Sciatic nerve (tissue), 2 donors: ENCODE data around the gene ADARB2. TPM values are rescaled to one million over a fixed set of nuclear protein-coding genes. Genes with fewer than 3 reads are reported as not detected.

Experiments
- ATAC-seq: fragments of 200-7000 bp; cut with Tn5 transposase; one replicate; pipeline ENCODE4 v1.9.1; 2020; ENCODE audit warnings: mild to moderate bottlenecking, moderate library complexity
- DNase-seq: peaks from one replicate; pipeline ENCODE4 v3.0.0-alpha.2; 2020; ENCODE audit warnings: low spot score
- intact Hi-C: fragments of 100-400 bp; cut with DNase I; formaldehyde crosslinking; loops from one replicate; pipeline ENCODE4 v1.14.2; 2022
- total RNA-seq: library from RNA; stranded (reverse); fragmentation: NEBNext Ultra II Directional; extraction: Animal tissue kit (Norgen Biotek cat#: 25700); gene quantifications from one replicate; pipeline ENCODE4 v1.2.1, GENCODE V29; 2021
- donor health status: DM: no; HTN: no; CAD: no.
- donor health status: DM: no; HTN: no; CAD: no.

The ADARB2 gene
- total RNA-seq, 1 donor from 2014 or later, result 1.9 TPM

DNA sequence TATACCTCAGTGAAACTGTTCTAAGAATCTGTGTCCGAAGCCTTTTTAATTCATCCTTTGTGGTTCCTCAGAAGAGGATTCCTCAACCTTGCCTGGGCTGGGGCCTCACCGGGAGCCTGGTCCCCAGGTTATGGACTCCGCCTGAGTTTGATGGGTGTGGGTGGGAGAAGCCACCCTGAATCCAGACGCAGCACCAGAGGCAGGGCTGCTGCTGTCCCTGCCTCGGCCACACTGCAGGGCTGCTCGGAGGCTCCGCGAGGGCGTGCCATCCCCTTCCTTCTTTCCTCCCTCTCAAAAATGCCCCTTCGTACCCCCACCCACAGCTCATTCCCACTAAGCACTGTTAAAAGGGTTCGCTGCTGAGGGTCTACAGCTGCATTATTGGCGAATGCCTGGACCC lies 146.3 kb downstream of the ADARB2 start:
- DNase-seq (no peak), ATAC-seq (no peak)
- intact Hi-C loops, result no loop called here

DNA sequence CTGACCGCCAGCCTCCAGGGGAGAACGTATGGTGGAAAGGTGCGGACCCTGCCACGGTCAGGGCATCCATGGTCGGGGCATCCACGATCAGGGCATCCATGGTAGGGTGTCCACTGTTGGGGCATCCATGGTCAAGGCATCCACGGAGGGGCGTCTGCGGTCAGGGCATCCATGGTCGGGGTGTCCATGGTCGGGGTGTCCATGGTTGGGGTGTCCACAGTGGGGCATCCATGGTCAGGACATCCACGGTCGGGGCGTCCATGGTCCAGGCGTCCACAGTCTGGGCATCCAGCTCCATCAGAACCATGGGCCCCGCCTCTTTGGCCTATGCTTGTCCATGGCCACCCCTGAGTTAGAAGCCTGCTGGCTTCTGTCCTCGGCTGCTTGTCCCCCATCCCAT lies 148.1 kb downstream of the ADARB2 start:
- intact Hi-C loops, result no loop called here
- DNase-seq (no peak), ATAC-seq (no peak)

DNA sequence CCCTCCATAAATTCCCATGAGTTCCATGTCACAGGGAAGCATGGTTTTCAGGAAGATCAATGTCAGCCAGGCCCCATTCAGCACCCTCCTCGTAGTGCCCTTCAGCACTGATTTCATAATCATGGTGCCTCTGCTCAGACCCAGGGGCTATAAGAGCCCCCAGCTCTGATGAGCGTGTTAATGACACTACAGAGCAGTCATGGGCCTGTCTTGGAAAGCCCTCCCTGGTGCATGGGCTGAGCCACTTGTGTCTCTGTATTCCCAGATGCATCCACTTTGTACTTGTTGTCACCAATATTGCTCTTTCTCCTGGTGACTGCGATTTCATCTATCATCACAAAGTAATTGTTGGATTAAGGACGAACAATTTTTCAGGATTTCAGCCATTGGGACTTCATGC lies 154.6 kb downstream of the ADARB2 start:
- ATAC-seq, result no peak
- DNase-seq, result no peak
- intact Hi-C loops, result no loop called here

DNA sequence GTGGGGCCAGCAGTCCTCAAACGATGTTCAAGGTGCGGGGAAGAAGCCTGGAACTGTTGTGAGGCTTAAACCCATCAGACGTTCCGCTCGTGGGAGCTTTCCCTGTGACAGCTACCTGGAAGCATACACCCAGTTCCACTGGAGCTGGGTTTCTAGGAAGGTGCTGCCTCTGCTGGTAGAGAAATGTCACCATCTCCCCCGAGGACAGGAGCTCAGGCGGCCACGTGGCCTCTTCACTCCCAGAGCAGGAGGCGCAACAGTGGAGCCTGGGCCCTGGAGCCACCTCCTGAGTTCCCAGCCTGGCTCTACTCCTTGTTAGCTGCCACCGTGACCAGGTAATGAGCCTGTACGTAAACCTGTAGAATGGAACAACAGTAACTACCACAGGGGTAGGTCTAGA lies 156.1 kb downstream of the ADARB2 start:
- DNase-seq (no peak), ATAC-seq (no peak)
- intact Hi-C loops, result no loop called here

DNA sequence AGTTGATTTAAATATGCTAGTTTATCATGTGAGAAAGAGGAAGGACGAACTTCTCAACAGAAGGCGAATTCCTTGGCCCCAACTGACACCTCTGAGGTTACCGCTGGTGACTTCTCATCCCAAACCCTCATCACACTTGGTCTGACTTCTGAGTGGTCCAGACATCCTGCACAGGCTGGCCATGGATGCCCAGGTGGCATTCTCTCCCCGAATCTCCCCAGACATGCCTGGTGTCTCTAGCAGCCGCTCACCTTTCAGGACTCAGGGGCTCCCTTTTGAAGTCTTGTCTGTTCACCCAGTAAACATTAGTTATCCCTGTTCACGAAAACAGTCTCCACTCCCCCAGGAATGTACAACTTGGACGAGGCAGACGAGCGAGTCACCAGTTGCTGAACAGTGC lies 157.7 kb downstream of the ADARB2 start:
- intact Hi-C loops, result no loop called here
- no peak for ATAC-seq
- DNase-seq, result no peak

DNA sequence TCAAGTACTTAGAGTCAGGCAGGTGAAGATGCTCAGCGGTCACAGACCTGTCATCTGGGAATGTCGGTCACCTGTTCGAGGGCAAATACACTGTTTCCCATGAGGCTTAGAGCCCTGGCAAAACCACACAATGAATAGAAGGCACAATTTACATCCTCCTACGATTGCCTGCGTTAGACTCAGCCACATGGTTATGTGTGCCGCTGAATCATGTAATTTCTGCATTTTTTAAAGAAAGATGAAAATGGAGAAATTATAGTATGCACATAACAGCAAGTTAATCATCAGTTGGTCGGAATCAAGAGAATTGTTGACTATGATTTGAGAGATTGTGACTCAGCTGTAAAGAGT lies 158.2 kb downstream of the ADARB2 start:
- intact Hi-C loops, result no loop called here
- no peak for DNase-seq
- ATAC-seq, result no peak

DNA sequence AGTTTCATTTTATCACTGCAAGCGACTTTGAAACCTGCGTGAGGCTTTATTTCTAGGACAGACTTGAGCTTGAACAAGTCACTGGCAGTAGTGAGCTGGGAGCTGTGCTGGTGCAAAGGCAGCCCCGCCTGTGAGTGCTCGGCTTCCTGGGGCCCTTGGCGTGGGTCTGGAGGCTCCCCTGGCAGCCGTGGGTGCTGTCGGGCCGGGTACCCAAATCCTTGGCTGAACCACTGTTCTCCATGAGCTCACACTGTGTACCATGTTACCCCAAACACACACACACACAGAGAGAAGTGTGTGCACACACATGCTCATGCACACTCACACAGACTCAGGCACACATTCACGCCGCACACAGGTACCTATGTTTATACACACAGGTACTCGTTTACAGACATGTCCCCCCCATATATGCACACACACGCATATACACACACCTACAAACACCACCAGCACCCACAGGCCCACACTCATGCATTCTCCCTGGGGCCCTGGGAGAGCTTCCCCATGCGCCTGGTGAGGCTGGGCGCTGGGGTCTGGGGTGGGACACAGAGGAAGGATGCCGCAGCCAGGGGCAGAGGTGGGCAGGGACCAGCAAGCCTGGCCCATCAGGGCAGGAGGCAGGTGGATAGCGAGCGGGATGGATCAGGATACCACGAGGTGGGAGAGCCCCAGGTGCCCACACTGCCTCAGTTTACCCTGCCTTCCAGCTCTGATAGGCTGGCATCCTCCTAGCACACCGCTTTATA lies 158.8 kb downstream of the ADARB2 start:
- intact Hi-C loops, result no loop called here
- DNase-seq, result no peak
- ATAC-seq, result no peak

DNA sequence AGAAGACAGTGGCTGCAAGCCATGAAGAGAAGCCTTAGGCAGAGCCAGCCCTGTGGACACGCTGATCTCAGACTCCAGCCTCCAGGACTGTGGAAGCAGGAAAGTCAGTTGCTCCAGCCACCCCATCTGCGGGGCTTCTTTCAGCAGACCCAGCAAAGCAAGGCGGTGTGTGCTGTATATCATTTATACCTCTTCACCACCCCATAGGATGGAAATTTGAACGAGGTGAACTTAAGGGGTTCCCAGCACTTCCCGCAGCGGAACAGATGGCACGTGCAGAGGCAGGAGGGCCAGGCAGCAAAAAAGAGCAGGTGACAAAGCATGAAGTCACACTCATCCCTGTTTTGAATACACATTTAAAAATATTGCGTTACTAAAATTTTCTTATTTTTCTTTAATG lies 159.4 kb downstream of the ADARB2 start:
- ATAC-seq (no peak), DNase-seq (no peak)
- intact Hi-C loops, result no loop called here

DNA sequence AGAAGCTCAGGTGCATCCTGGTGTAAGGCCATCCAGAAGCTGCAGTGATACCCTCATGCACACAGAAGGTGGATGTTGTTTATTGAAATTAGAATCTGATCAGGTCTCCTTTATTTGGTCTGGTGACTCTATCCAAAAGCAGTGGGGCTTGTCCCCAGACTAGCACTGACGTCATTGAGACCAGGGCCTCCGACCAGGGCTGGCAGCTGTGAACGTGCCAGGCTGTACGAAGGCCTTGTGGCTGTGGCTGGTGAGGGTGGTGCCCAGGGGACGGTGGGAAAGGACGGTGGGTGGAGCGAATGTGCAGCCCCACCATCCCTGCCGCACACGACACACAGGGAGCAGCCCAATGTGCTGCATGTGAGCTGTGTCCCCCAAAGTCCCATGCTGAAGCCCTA lies 160.0 kb downstream of the ADARB2 start:
- ATAC-seq (no peak), DNase-seq (peak; percentile 45)
- intact Hi-C loops, result no loop called here

DNA sequence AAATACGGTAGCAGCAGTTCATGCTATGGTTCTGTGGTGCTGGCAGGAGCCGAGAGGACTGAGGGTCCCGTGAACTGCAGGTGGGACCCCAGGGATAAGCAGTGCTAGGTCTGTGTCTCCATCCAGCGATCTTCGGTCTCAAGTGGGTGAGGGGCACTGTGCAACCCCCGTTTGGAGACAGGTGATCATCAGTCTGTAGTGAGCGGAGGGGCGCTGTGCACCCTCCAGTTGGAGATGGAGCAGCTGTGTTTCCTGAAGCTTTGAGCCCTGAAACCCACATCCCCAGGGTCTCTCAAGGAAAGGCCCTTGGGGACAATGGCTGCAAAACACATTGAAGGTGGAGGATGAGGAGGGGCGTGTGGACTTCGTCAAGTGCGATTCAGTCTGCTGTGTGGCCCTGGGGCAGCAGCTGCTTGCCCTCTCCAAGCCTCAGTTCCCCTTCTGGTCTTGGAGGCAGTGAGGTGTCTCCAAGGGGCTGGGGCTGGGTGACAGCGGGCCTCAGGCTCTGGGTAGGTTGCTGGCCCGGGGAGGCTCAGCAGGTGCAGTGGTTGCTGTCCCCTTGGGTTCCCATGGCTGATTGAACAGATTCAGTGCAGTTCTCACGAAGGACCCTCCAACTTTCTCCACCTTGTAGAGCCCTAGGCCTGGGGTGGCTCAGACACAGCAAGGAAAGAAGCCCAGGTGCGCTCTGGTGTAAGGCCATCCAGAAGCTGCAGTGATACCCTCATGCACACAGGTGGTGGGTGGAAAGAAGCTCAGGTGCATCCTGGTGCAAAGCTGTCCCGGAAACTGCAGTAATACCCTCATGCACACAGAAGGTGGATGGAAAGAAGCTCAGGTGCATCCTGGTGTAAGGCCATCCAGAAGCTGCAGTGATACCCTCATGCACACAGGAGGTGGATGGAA lies 160.6 kb downstream of the ADARB2 start:
- intact Hi-C loops, result no loop called here
- ATAC-seq (no peak), DNase-seq (peak; percentile 39)

DNA sequence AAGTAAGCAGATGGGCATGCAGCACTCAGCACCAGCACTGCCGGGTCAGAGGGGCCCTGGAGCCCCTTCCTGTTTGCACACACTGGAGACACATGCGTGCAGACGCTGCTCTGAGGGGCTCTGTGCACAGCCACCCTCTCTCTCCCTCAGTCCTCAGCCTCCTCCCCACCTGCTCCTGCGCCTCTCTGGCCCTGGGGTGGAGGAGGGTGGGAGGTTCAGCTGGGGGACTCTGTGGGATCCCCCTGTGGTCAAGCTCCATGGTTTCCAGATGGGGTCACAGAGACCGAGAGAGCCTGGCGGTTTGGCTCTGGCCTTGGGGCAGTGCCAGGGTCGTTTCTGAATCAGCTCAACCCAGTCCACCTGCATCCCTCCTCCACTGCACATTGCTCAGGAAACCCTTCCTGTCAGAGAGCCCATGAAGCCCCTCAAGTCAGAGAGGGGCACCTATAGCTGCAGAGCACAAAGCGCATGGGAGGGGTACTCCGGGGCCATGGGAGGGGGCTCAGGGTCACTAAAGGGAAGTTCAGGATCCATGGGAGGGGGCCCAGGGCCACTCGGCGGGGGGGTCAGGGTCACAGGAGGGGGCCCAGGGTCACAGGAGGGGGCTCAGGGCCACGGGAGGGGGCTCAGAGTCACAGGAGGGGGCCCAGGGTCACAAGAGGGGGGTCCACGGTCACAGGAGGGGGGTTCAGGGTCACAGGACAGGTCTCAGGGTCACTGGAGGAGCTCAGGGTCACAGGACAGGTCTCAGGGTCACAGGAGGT lies 161.7 kb downstream of the ADARB2 start:
- peak; percentile 25 for DNase-seq
- intact Hi-C loops, result no loop called here
- no peak for ATAC-seq

DNA sequence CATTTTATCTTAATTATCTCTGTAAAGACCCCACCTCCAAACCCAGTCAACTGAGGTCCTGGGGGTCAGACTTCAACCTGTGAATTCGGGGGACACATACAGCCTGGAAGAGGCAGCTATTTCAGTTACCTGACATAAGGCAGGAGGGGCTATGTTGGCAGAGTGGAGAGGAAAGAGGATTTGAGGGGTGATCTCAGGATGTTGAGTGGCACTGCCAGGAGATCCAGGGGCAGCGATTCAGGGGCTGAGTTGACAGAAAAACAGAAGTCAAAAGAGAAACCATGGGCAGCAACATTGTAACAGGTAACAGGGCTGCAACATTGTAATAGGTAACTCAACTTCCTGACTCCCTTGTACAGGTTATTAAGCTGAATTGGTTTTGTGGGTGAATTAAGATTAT lies 162.6 kb downstream of the ADARB2 start:
- ATAC-seq (no peak), DNase-seq (no peak)
- intact Hi-C loops, result no loop called here

DNA sequence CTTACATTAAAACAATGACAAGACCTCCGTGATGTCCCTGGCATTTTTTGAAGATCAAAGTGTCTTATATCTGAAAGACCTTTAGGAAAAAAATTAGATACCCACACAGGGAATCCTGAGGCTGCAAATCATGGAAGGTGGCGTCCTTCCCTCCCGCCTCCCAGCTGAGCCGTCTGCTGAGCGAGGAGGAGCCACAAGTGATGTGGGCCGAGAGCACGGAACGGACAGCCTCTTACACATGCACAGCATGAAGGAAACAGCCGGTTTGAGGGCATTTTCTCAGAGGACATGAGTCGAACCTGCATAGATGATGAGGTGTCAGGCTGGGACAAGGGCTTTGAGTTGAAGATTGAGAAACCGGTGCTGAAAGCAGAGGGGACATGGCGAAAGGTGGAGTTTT lies 163.3 kb downstream of the ADARB2 start:
- DNase-seq (peak; percentile 23), ATAC-seq (no peak)
- intact Hi-C loops, result no loop called here

DNA sequence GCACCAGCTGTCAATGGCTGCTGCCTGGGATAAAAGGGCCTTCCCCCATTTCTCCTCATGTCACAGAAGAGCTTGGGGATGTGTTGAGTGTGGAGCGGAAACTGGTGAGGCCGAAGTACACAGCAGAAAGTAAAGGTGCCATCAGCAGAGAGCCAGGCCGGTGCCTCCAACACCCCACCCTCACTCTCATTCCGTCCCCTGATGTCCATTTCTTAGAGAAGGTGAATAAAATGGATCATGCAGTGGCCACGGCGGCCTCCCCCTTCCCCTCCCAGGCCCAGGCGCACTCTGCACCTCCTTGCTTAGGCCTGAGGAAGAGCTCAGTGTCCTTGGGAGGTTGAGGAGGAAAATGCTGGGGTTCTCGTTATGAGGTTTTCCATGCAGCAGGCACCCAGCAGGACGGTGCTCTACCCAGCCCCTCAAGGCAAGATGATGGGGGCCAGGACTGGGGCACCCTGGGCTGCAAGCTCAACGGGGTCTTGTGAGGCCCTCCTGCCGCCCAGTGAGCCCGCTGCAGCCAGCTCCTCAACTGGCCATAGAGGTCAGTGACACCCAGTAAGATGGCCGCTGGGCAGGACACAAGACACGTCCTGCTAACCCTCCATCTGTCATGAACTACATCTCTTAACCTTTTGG lies 163.9 kb downstream of the ADARB2 start:
- ATAC-seq, result no peak
- intact Hi-C loops, result no loop called here
- DNase-seq, result peak; percentile 17

DNA sequence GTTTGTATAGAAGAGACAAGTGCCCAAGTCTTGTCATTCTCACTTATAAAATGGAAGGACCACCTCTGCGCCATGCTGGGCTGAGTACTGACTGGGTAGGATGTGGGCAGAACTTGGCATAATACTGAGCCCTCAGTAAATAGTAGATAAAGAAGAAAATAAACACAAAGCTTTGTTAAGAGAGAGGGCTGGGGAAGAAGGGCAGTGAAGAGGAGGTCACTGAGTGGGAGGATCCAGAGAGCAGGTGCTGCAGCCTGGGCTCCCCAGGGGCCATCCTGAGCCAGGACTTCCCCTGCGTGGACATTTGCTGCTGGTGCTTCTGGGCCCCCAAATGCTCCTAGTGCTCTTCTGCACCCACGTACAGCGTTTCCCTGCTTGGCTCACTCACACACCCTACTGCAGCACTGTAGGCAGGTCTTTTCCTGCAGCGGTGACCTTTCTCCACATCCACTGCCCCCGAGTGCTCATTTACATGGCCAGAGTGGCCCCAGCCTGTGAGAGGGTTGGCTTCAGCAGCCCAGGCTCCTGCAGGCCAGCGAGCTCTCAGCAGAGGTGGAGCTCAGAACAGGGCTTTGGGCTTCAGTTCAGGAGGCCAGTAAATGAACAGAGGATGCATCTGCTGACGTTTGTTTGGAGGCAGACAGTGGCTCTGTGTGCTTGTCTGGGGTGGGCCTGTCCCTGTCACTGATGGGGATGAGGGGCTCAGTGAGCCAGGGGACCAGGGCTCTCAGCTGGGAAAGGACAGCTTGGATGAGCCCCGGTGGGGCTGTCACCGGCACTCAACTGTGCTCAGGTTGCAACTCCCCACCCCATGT lies 164.6 kb downstream of the ADARB2 start:
- intact Hi-C loops, result no loop called here
- peak; percentile 30 for DNase-seq
- no peak for ATAC-seq

DNA sequence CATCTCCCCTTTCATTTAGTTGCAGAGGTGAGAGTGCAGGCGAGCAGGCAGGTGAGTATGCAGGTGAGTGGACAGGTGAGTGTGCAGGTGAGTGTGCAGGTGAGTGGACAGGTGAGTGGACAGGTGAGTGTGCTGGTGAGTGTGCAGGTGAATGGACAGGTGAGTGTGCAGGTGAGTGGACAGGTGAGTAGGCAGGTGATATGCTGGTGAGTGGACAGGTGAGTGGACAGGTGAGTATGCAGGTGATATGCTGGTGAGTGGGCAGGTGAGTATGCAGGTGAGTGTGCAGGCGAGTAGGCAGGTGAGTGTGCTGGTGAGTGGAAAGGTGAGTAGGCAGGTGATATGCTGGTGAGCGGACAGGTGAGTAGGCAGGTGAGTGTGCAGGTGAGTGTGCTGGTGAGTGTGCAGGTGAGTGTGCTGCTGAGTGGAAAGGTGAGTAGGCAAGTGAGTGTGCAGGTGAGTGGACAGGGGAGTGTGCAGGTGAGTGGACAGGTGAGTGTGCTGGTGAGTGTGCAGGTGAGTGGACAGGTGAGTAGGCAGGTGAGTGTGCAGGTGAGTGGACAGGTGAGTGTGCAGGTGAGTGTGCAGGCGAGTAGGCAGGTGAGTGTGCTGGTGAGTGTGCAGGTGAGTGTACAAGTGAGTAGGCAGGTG lies 165.6 kb downstream of the ADARB2 start:
- intact Hi-C loops, result no loop called here
- DNase-seq, result no peak
- no peak for ATAC-seq

DNA sequence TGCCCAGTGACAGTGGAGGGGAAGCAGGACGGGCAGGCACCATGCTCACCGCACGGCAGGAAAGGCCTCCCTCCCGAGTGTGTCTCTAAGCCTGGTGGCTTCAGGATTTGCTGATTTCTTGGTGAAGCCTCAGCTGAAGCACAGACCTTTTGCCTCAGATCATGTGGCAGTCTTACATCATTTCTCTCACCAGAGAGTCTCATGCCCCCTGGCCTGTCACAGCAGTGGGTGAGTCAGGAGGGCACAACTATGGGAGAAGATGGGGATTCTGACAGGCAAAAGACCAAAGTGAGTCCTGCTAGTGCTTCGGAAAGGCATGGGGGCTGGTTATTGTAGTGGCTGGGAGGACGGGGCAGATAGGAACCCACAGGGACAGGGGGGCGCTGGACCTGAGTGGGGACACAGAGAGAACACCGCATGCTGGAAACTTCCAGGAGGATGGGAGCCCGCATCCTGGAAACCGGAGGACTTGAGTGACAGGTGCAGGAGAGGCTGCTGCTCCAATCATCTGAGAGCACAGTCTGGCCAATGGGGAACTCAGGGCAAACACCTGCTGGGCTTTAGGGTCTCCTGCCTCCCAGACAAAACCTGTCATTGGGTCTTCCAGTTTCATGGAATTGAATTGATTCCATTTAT lies 166.8 kb downstream of the ADARB2 start:
- intact Hi-C loops, result no loop called here
- DNase-seq (no peak), ATAC-seq (no peak)

DNA sequence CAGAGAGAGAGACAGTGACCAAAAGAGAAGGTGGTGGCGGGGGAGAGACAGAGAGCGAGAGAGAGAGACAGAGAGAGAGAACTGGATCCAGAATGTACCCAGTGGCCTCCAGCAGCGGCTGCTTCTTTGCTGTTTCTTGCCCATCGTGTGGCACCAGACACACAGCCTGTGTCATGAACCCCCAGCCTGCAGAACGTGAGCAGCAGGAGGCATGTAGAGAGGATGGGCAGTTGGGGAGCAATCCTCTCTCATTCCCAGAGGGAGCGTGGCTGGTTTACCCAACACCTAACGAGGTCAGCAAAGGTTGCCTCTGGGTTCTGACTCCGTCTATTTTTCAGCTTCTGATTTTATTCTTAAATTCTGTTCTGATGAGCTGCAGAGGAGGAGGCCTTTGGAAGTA lies 168.1 kb downstream of the ADARB2 start:
- intact Hi-C loops, result no loop called here
- DNase-seq (no peak), ATAC-seq (no peak)
